ENCODE measurements around the gene TTN. TPM values are rescaled to one million over a fixed set of nuclear protein-coding genes. Genes with fewer than 3 reads are reported as not detected.

The TTN gene
- total and polyA plus RNA-seq, 10 of the 15 experiments (the other 5 are each of a cell fraction or from before 2014, with no cell fraction given): 0.15 to 9.0 (median 1.8) TPM

DNA sequence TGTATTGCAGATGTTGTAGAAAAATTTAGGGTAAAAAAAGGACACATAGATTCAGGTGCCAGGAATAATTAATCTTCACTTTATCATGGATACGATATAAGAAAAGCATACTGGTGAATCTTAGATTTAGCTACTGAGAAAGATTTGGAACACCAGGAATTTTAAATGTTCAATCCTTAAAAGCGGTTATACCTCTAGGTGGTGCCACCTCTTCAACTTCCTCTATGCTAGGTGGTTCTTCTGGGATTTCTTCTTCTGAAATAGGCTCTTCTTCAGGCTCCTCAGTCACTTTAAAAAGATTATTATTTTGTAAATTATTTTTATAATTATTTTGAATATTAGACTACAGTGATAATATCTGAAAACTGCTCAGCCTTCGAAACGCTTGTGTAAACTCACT is 133.1 kb downstream of the TTN start:
- H3K36me3 ChIP-seq (ENCODE audit: control insufficient read depth in 2 of 2, insufficient read depth in 2 of 2, low read length in 1 of 2): no peaks in the 10 kb centered on the region
- ChIA-PET RAD21 (ENCODE audit: unreplicated experiment) (no interaction called here), POLR2A (no interaction called here), SMC1A (ENCODE audit: uncharacterized antibody, unreplicated experiment) (no interaction called here), CTCF (interaction anchor here (0.7 kb wide), 1 partner anchor 96 kb away, joined by 3 read pairs; no protein-coding TSS in a partner anchor)
- H3K4me3 ChIP-seq: no peak overlapping the region
- H3K27ac ChIP-seq (ENCODE audit: control insufficient read depth, insufficient read depth): no peak overlapping the region
- DNase-seq (ENCODE audit: low read depth, low spot score): no peak
- H3K27me3 ChIP-seq (replicated peaks in 1 of 2; ENCODE audit: control insufficient read depth in 2 of 2, insufficient read depth in 2 of 2, low read length in 1 of 2): no peaks in the 10 kb centered on the region
- H4K20me1 ChIP-seq (ENCODE audit: control insufficient read depth, insufficient read depth): no peaks in the 10 kb centered on the region
- FAIRE-seq: no peak
- no peaks in the 10 kb centered on the region for H3K9me3 ChIP-seq (replicated peaks; ENCODE audit: control insufficient read depth, insufficient read depth, low read length)
- intact Hi-C loops (cut with micrococcal nuclease; ENCODE audit: unreplicated experiment) (no loop called here), in situ Hi-C loops (cut with MboI) (no loop called here)
- WGBS (ENCODE audit: insufficient coverage, insufficient replicate concordance, low lambda C conversion rate, missing lambda C conversion rate): 75% methylated on average over 4 of the region's 4 CpGs
- H3K4me1 ChIP-seq (ENCODE audit: control insufficient read depth, insufficient read depth, low read length): no peaks in the 10 kb centered on the region
- no peaks in the 10 kb centered on the region for H3K79me2 ChIP-seq (ENCODE audit: control insufficient read depth, insufficient read depth, low read length)
- BruUV-seq (replicated peaks): no TSS peak
- ATAC-seq: no peak
- TF ChIP-seq RELA (IDR thresholded peaks at IDR 0.05; ENCODE audit: borderline replicate concordance, partially characterized antibody) (no peak), KLF5 (IDR thresholded peaks at IDR 0.05; ENCODE audit: partially characterized antibody) (no peak), MTA2 (IDR thresholded peaks at IDR 0.05; ENCODE audit: low read depth) (no peak), KAT2A (conservative IDR thresholded peaks at IDR 0.05; ENCODE audit: control insufficient read depth, low read depth, low read length) (no peak), TCF3 (IDR thresholded peaks at IDR 0.05; ENCODE audit: borderline replicate concordance, insufficient read depth, low read depth, low read length) (no peak), ZNF217 (IDR thresholded peaks at IDR 0.05) (no peak), IKZF2 (IDR thresholded peaks at IDR 0.05) (no peak), HCFC1 (IDR thresholded peaks at IDR 0.05; ENCODE audit: low read length) (no peak), ZNF207 (IDR thresholded peaks at IDR 0.05; ENCODE audit: borderline replicate concordance) (no peak), KDM1A (IDR thresholded peaks at IDR 0.05; ENCODE audit: borderline replicate concordance) (no peak), EGR1 (IDR thresholded peaks at IDR 0.05; ENCODE audit: borderline replicate concordance in 1 of 2, low read depth in 2 of 2, low read length in 2 of 2) (no peak), RBBP5 (conservative IDR thresholded peaks at IDR 0.05) (no peak), SMAD1 (IDR thresholded peaks at IDR 0.05; ENCODE audit: low read depth, partially characterized antibody) (no peak), PAX5 (IDR thresholded peaks at IDR 0.05; ENCODE audit: borderline replicate concordance, low read depth, low read length) (no peak), CBX3 (IDR thresholded peaks at IDR 0.05; ENCODE audit: borderline replicate concordance, low read depth) (no peak)
- TF ChIP-seq, protein P1, sequence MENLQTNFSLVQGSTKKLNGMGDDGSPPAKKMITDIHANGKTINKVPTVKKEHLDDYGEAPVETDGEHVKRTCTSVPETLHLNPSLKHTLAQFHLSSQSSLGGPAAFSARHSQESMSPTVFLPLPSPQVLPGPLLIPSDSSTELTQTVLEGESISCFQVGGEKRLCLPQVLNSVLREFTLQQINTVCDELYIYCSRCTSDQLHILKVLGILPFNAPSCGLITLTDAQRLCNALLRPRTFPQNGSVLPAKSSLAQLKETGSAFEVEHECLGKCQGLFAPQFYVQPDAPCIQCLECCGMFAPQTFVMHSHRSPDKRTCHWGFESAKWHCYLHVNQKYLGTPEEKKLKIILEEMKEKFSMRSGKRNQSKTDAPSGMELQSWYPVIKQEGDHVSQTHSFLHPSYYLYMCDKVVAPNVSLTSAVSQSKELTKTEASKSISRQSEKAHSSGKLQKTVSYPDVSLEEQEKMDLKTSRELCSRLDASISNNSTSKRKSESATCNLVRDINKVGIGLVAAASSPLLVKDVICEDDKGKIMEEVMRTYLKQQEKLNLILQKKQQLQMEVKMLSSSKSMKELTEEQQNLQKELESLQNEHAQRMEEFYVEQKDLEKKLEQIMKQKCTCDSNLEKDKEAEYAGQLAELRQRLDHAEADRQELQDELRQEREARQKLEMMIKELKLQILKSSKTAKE (IDR thresholded peaks at IDR 0.05; ENCODE audit: low read depth, poor library complexity, severe bottlenecking): no peak
- H3K4me2 ChIP-seq (ENCODE audit: control insufficient read depth, insufficient read depth): no peak overlapping the region
- no peak overlapping the region for H3K9ac ChIP-seq (ENCODE audit: control insufficient read depth, insufficient read depth, low read length)
- H2AFZ ChIP-seq (ENCODE audit: control insufficient read depth, low read depth, low read length): no peak overlapping the region

All from GM12878 (cell line).